ENCODE data around the gene RADIL.
"Not testable (repeated sequence)": the region's sequence is repeated elsewhere in the genome, so short reads cannot be mapped to it uniquely, and the experiment has no call there.

Gene RADIL

GRCh38 chr7:4802577-4802976, 80.9 kb downstream of the RADIL start:
- not testable (repeated sequence) for H3K4me3 ChIP-seq (ENCODE audit: low read length); H3K9me3 ChIP-seq (ENCODE audit: insufficient read depth, low read depth, low read length); H3K4me1 ChIP-seq (ENCODE audit: insufficient read depth, low read length); H3K9ac ChIP-seq (ENCODE audit: low read depth, low read length); H3K27me3 ChIP-seq (ENCODE audit: insufficient read depth, low read length); H3K36me3 ChIP-seq (ENCODE audit: insufficient read depth, low read length); H3K27ac ChIP-seq (ENCODE audit: low read depth, low read length)
- WGBS: 93% methylated on average over 23 of the region's 23 CpGs

- Histone ChIP-seq H3K9ac (ENCODE audit: low read depth, low read length) (no peak overlapping the region), H3K4me1 (ENCODE audit: insufficient read depth, low read length) (no peaks in the 10 kb centered on the region)
Observed at GRCh38 chr7:4801839-4802231, 81.7 kb downstream of the RADIL start.

GRCh38 chr7:4800926-4801838, 82.3 kb downstream of the RADIL start:
- Histone ChIP-seq H3K9ac (ENCODE audit: low read depth, low read length) (no peak overlapping the region), H3K36me3 (ENCODE audit: insufficient read depth, low read length) (no peaks in the 10 kb centered on the region), H3K4me1 (ENCODE audit: insufficient read depth, low read length) (no peaks in the 10 kb centered on the region), H3K9me3 (ENCODE audit: insufficient read depth, low read depth, low read length) (no peaks in the 10 kb centered on the region), H3K4me3 (ENCODE audit: low read length) (no peak overlapping the region), H3K27me3 (ENCODE audit: insufficient read depth, low read length) (no peaks in the 10 kb centered on the region), H3K27ac (ENCODE audit: low read depth, low read length) (no peak overlapping the region)
- 92% methylated on average over 27 of the region's 27 CpGs for WGBS

More at GRCh38 chr7:4801839-4802231, 81.7 kb downstream of the RADIL start:
- H3K36me3 ChIP-seq (ENCODE audit: insufficient read depth, low read length): no peaks in the 10 kb centered on the region
- 92% methylated on average over 18 of the region's 18 CpGs for WGBS
- H3K9me3 ChIP-seq (ENCODE audit: insufficient read depth, low read depth, low read length): no peaks in the 10 kb centered on the region
- no peak overlapping the region for H3K27ac ChIP-seq (ENCODE audit: low read depth, low read length)
- H3K4me3 ChIP-seq (ENCODE audit: low read length): no peak overlapping the region
- no peaks in the 10 kb centered on the region for H3K27me3 ChIP-seq (ENCODE audit: insufficient read depth, low read length)

- Histone ChIP-seq H3K27me3 (ENCODE audit: insufficient read depth, low read length) (no peaks in the 10 kb centered on the region), H3K36me3 (ENCODE audit: insufficient read depth, low read length) (no peaks in the 10 kb centered on the region), H3K9me3 (ENCODE audit: insufficient read depth, low read depth, low read length) (no peaks in the 10 kb centered on the region), H3K27ac (ENCODE audit: low read depth, low read length) (no peak overlapping the region), H3K9ac (ENCODE audit: low read depth, low read length) (no peak overlapping the region), H3K4me1 (ENCODE audit: insufficient read depth, low read length) (no peaks in the 10 kb centered on the region), H3K4me3 (ENCODE audit: low read length) (no peak overlapping the region)
- WGBS: 91% methylated on average over 10 of the region's 10 CpGs
Observed at GRCh38 chr7:4800487-4800886, 83.0 kb downstream of the RADIL start.

GRCh38 chr7:4799508-4800268, 83.8 kb downstream of the RADIL start:
- H3K4me3 ChIP-seq (ENCODE audit: low read length): no peak overlapping the region
- whole genome bisulfite sequencing: 90% methylated on average over 39 of the region's 39 CpGs

GRCh38 chr7:4798706-4799235, 84.7 kb downstream of the RADIL start:
- WGBS: 91% methylated on average over 15 of the region's 15 CpGs
- H3K9ac ChIP-seq (ENCODE audit: low read depth, low read length): no peak overlapping the region
- no peaks in the 10 kb centered on the region for H3K9me3 ChIP-seq (ENCODE audit: insufficient read depth, low read depth, low read length)
- no peak overlapping the region for H3K27ac ChIP-seq (ENCODE audit: low read depth, low read length)
- no peaks in the 10 kb centered on the region for H3K27me3 ChIP-seq (ENCODE audit: insufficient read depth, low read length)
- H3K4me3 ChIP-seq (ENCODE audit: low read length): no peak overlapping the region
- H3K36me3 ChIP-seq (ENCODE audit: insufficient read depth, low read length): no peaks in the 10 kb centered on the region
- no peaks in the 10 kb centered on the region for H3K4me1 ChIP-seq (ENCODE audit: insufficient read depth, low read length)

More at GRCh38 chr7:4799508-4800268, 83.8 kb downstream of the RADIL start:
- no peaks in the 10 kb centered on the region for H3K4me1 ChIP-seq (ENCODE audit: insufficient read depth, low read length)
- no peaks in the 10 kb centered on the region for H3K36me3 ChIP-seq (ENCODE audit: insufficient read depth, low read length)
- no peaks in the 10 kb centered on the region for H3K9me3 ChIP-seq (ENCODE audit: insufficient read depth, low read depth, low read length)
- H3K27ac ChIP-seq (ENCODE audit: low read depth, low read length): no peak overlapping the region
- no peaks in the 10 kb centered on the region for H3K27me3 ChIP-seq (ENCODE audit: insufficient read depth, low read length)
- no peak overlapping the region for H3K9ac ChIP-seq (ENCODE audit: low read depth, low read length)

GRCh38 chr7:4797858-4798705, 85.4 kb downstream of the RADIL start:
- Histone ChIP-seq H3K27ac (ENCODE audit: low read depth, low read length) (no peak overlapping the region), H3K9ac (ENCODE audit: low read depth, low read length) (no peak overlapping the region), H3K4me3 (ENCODE audit: low read length) (no peak overlapping the region), H3K9me3 (ENCODE audit: insufficient read depth, low read depth, low read length) (no peaks in the 10 kb centered on the region), H3K36me3 (ENCODE audit: insufficient read depth, low read length) (no peaks in the 10 kb centered on the region), H3K27me3 (ENCODE audit: insufficient read depth, low read length) (no peaks in the 10 kb centered on the region), H3K4me1 (ENCODE audit: insufficient read depth, low read length) (no peaks in the 10 kb centered on the region)
- 40% methylated on average over 33 of the region's 37 CpGs for WGBS

GRCh38 chr7:4796453-4796852, 87.1 kb downstream of the RADIL start:
- Histone ChIP-seq H3K4me1 (ENCODE audit: insufficient read depth, low read length) (no peaks in the 10 kb centered on the region), H3K27ac (ENCODE audit: low read depth, low read length) (no peak overlapping the region), H3K36me3 (ENCODE audit: insufficient read depth, low read length) (peaks cover 4% of the 10 kb centered on the region; the same call in 1 of the 2 replicates), H3K9ac (ENCODE audit: low read depth, low read length) (no peak overlapping the region), H3K27me3 (ENCODE audit: insufficient read depth, low read length) (no peaks in the 10 kb centered on the region), H3K9me3 (ENCODE audit: insufficient read depth, low read depth, low read length) (no peaks in the 10 kb centered on the region), H3K4me3 (ENCODE audit: low read length) (no peak overlapping the region)
- WGBS: 94% methylated on average over 9 of the region's 9 CpGs

GRCh38 chr7:4794591-4795350, 88.7 kb downstream of the RADIL start:
- H3K4me3 ChIP-seq (ENCODE audit: low read length): no peak overlapping the region
- H3K9me3 ChIP-seq (ENCODE audit: insufficient read depth, low read depth, low read length): no peaks in the 10 kb centered on the region
- whole genome bisulfite sequencing: 80% methylated on average over 24 of the region's 24 CpGs
- H3K9ac ChIP-seq (ENCODE audit: low read depth, low read length): no peak overlapping the region
- no peaks in the 10 kb centered on the region for H3K27me3 ChIP-seq (ENCODE audit: insufficient read depth, low read length)
- no peaks in the 10 kb centered on the region for H3K4me1 ChIP-seq (ENCODE audit: insufficient read depth, low read length)
- H3K27ac ChIP-seq (ENCODE audit: low read depth, low read length): no peak overlapping the region
- H3K36me3 ChIP-seq (ENCODE audit: insufficient read depth, low read length): peaks cover 9% of the 10 kb centered on the region; the same call in 1 of the 2 replicates

GRCh38 chr7:4794171-4794570, 89.3 kb downstream of the RADIL start:
- not testable (repeated sequence) for H3K9me3 ChIP-seq (ENCODE audit: insufficient read depth, low read depth, low read length); H3K27me3 ChIP-seq (ENCODE audit: insufficient read depth, low read length); H3K27ac ChIP-seq (ENCODE audit: low read depth, low read length); H3K9ac ChIP-seq (ENCODE audit: low read depth, low read length); H3K4me3 ChIP-seq (ENCODE audit: low read length); H3K4me1 ChIP-seq (ENCODE audit: insufficient read depth, low read length)
- 96% methylated on average over 14 of the region's 14 CpGs for WGBS
- peaks cover 14% of the 10 kb centered on the region; the same call in 1 of the 2 replicates for H3K36me3 ChIP-seq (ENCODE audit: insufficient read depth, low read length)
